ENCODE data around the gene CNOT2. TPM values are rescaled to one million over a fixed set of nuclear protein-coding genes. Genes with fewer than 3 reads are reported as not detected.
"Not testable (repeated sequence)": the region's sequence is repeated elsewhere in the genome, so short reads cannot be mapped to it uniquely, and the experiment has no call there.

Gene CNOT2
- total RNA-seq, 1 donor from 2014 or later = 79.4 TPM

DNA sequence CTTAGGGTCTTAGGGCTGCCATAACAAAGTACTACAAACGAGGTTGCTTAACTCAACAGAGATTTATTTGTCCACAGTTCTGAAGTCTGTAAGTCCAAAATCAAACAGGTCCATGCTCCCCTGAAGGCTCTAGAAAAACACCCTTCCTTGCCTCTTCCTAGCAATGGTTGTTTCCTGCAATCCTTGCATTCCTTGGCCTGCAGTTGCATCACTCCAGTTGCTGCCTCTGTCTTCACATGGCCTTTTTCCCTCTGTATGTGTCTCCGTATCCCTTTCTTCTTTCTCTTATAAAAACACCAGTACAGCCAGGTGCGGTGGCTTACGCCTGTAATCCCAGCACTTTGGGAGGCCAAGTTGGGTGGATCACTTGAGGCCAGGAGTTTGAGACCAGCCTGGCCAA lies 140.3 kb downstream of the CNOT2 start:
- no peak for DNase-seq (ENCODE audit: low read depth, low spot score)
- H3K36me3 Mint-ChIP-seq (ENCODE audit: low read depth) = peaks cover 20% of the 10 kb centered on the region
- H3K4me3 Mint-ChIP-seq = no peak overlapping the region
- peaks cover 8% of the 10 kb centered on the region for H3K4me1 Mint-ChIP-seq
- H3K27me3 Mint-ChIP-seq (ENCODE audit: low read depth) = no peaks in the 10 kb centered on the region
- H3K27ac Mint-ChIP-seq (ENCODE audit: unreplicated experiment) = no peak overlapping the region
- H3K9me3 Mint-ChIP-seq = peaks cover 11% of the 10 kb centered on the region
- TF ChIP-seq, protein P1, sequence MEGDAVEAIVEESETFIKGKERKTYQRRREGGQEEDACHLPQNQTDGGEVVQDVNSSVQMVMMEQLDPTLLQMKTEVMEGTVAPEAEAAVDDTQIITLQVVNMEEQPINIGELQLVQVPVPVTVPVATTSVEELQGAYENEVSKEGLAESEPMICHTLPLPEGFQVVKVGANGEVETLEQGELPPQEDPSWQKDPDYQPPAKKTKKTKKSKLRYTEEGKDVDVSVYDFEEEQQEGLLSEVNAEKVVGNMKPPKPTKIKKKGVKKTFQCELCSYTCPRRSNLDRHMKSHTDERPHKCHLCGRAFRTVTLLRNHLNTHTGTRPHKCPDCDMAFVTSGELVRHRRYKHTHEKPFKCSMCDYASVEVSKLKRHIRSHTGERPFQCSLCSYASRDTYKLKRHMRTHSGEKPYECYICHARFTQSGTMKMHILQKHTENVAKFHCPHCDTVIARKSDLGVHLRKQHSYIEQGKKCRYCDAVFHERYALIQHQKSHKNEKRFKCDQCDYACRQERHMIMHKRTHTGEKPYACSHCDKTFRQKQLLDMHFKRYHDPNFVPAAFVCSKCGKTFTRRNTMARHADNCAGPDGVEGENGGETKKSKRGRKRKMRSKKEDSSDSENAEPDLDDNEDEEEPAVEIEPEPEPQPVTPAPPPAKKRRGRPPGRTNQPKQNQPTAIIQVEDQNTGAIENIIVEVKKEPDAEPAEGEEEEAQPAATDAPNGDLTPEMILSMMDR (conservative IDR thresholded peaks at IDR 0.05) = no peak

GRCh38 chr12:70383886-70384285 lies 140.7 kb downstream of the CNOT2 start:
- TF ChIP-seq, protein P1 (conservative IDR thresholded peaks at IDR 0.05) = no peak
- H3K9me3 Mint-ChIP-seq = peaks cover 11% of the 10 kb centered on the region
- no peak overlapping the region for H3K4me3 Mint-ChIP-seq
- no peak for DNase-seq (ENCODE audit: low read depth, low spot score)
- peaks cover 8% of the 10 kb centered on the region for H3K4me1 Mint-ChIP-seq
- no peak overlapping the region for H3K27ac Mint-ChIP-seq (ENCODE audit: unreplicated experiment)
- no peaks in the 10 kb centered on the region for H3K27me3 Mint-ChIP-seq (ENCODE audit: low read depth)
- H3K36me3 Mint-ChIP-seq (ENCODE audit: low read depth) = peaks cover 20% of the 10 kb centered on the region

- Mint-ChIP-seq H3K9me3 (peaks cover 8% of the 10 kb centered on the region), H3K4me3 (no peak overlapping the region), H3K27me3 (ENCODE audit: low read depth) (no peaks in the 10 kb centered on the region), H3K36me3 (ENCODE audit: low read depth) (peaks cover 17% of the 10 kb centered on the region), H3K27ac (ENCODE audit: unreplicated experiment) (no peak overlapping the region), H3K4me1 (peaks cover 8% of the 10 kb centered on the region)
- no peak for DNase-seq (ENCODE audit: low read depth, low spot score)
- TF ChIP-seq, protein P1 (conservative IDR thresholded peaks at IDR 0.05) = no peak
These were observed 143.5 kb downstream of the CNOT2 start for GRCh38 chr12:70386771-70387170.

- Mint-ChIP-seq H3K9me3 (peaks cover 10% of the 10 kb centered on the region), H3K4me1 (peaks cover 8% of the 10 kb centered on the region), H3K36me3 (ENCODE audit: low read depth) (peaks cover 15% of the 10 kb centered on the region), H3K27me3 (ENCODE audit: low read depth) (no peaks in the 10 kb centered on the region), H3K27ac (ENCODE audit: unreplicated experiment) (no peak overlapping the region), H3K4me3 (no peak overlapping the region)
- no peak for DNase-seq (ENCODE audit: low read depth, low spot score)
- TF ChIP-seq, protein P1 (conservative IDR thresholded peaks at IDR 0.05) = no peak
These were observed 146.4 kb downstream of the CNOT2 start for GRCh38 chr12:70389678-70390077.

GRCh38 chr12:70392631-70393030 lies 149.4 kb downstream of the CNOT2 start:
- DNase-seq (ENCODE audit: low read depth, low spot score); H3K4me1 Mint-ChIP-seq; H3K27me3 Mint-ChIP-seq (ENCODE audit: low read depth); H3K4me3 Mint-ChIP-seq: not testable (repeated sequence)
- peak overlapping the region; percentile 20 for H3K27ac Mint-ChIP-seq (ENCODE audit: unreplicated experiment)
- peaks cover 10% of the 10 kb centered on the region for H3K9me3 Mint-ChIP-seq
- peaks cover 15% of the 10 kb centered on the region for H3K36me3 Mint-ChIP-seq (ENCODE audit: low read depth)

- Mint-ChIP-seq H3K36me3 (ENCODE audit: low read depth) (peaks cover 15% of the 10 kb centered on the region), H3K9me3 (peaks cover 7% of the 10 kb centered on the region), H3K4me1 (no peaks in the 10 kb centered on the region), H3K4me3 (no peak overlapping the region), H3K27ac (ENCODE audit: unreplicated experiment) (no peak overlapping the region), H3K27me3 (ENCODE audit: low read depth) (no peaks in the 10 kb centered on the region)
- no peak for DNase-seq (ENCODE audit: low read depth, low spot score)
- TF ChIP-seq, protein P1 (conservative IDR thresholded peaks at IDR 0.05) = no peak
These were observed 150.7 kb downstream of the CNOT2 start for GRCh38 chr12:70393787-70394499.
